Measurements from ENCODE around the gene TOX4.

The TOX4 gene

GRCh38 chr14:21503376-21503775, 26.4 kb downstream of the TOX4 start:
- FAIRE-seq = no peak

DNA sequence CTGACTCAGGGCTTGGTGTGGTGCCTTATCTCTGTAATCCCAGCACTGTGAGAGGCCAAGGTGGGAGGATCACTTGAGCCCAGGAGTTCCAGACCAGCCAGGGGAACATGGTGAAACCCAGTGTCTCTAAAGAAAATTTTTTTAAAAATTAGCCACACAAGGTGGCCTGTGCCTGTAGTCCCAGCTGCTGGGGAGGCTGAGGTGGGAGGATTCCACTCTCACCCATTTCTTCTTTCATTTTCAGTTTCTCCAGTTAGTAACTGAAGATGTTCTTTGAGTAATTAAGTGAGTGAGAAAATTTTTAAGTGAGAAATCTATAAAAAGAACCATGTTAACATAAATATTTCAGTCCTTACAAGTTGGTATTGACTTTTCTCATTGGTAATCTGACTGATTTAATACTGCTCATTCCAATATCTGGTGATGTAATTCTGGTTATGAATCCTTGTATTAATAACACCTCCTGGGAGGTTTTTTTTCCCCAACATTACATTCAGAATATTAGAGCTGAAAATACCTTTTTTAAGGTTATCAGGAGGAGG, 28.1 kb downstream of the TOX4 start:
- no peak for FAIRE-seq

DNA sequence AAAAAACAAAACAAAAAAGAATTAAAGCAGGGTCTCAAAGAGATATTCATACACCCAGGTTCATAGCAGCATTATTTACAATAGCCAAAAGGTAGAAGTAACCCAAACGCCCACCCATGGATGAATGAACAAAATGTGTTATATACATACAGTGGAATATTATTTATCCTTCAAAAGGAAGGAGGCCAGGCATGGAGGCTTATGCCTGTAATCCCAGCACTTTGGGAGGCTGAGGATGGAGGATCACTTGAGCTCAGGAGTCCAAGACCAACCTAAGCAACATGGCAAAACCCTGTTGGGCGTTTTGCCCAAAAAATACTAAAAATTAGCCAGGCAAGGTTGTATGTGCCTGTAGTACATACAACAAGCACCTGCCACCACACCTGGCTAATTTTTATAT, 29.6 kb downstream of the TOX4 start:
- no peak for FAIRE-seq

DNA sequence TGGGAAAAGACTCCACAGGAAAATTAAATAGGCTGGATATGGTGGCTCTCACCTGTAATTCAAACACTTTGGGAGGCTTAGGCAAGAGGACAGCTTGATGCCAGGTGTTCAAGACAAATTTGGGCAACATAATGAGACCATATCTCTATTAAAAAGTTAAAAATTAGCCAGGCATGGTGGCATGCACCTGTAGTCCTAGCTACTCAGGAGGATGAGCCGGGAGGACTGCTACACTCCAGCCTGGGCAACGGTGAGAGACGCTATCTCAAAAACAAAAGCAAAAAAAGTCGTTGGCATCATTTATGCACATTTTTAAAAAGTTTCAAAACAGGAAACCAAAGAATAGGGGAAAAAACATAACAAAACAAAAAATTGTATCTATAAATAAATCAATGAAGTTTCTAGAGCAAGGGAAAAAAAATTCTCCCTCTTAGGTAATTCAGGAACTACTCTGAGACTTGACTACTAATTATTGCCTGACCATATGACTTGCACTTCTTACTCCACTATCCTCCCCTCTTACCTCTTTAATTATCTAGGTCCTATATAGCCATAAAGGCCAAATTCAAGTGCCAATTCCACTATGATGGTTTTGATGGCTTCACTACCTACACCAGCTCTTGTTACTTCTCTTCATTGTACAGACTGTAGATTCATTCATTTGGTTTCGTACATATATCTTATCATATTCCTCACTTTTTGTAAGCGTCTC, 32.6 kb downstream of the TOX4 start:
- no peak for FAIRE-seq

- peak; percentile 82 for FAIRE-seq
Measured at GRCh38 chr14:21510735-21511657, 34.0 kb downstream of the TOX4 start, which contains the start of gene METTL3. Gene METTL3 (minus strand): TSS chr14:21511340. CDS start chr14:21511223, 117 bp downstream.

- no peak for FAIRE-seq
Measured at GRCh38 chr14:21514341-21514740, 37.3 kb downstream of the TOX4 start.

DNA sequence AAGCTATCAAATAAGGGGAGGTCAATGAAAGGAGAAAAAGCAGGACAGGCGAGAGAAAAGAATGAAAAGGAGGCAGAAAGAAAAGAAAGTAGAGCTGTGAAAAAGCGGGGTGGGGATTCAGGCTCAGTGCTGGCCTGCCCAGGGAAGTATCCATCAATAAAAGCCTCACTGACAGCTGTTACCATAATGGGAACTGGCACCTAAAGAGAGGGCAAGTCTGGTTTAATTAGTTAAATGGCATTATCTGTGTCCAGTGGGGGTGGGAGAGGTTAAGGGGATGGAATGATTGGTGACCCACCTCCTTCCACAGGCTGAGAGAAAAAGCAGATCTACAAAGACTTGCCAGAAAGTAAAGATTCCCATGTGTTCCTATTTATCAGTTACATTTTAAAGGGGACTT, 41.7 kb downstream of the TOX4 start:
- no peak for FAIRE-seq

DNA sequence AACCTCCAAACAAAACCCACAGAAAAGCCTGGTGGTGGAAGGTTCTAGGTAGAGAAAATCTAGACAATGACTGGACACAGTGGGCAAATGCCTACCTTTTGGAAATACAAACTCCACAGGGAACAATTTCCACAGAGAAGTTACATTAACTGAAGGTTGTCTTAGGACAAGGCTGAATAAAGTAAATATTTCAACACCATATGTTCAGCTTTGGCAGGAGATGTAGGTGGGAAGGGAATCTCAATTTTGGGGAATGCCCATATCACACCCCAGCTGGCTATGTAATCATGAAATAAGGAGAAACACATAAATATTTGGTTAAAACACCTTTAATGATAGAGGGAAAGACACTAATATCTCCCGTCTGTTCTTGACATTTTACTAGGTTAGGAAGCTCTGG, 43.8 kb downstream of the TOX4 start:
- FAIRE-seq = no peak

- FAIRE-seq = no peak
Measured at GRCh38 chr14:21521501-21521900, 44.5 kb downstream of the TOX4 start.

DNA sequence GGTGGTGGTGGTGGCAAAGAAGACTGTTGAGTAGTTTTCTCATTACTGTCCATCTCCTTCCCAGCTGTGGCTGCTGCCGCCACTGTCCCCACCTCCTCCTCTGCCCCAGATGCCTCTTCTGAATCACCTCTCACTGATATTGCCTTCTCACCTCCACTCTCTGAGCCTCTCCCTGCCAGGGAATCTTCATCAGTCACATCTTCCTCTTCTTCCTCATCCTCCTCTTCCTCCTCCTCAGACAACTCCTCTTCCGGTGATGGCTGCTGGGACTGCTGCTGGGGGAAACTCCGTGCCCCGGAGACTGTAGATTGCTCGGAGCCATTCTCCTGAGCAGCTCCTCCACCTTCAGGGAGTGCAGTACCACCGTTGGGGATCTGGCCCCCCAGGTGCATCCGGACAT, 46.2 kb downstream of the TOX4 start:
- no peak for FAIRE-seq

DNA sequence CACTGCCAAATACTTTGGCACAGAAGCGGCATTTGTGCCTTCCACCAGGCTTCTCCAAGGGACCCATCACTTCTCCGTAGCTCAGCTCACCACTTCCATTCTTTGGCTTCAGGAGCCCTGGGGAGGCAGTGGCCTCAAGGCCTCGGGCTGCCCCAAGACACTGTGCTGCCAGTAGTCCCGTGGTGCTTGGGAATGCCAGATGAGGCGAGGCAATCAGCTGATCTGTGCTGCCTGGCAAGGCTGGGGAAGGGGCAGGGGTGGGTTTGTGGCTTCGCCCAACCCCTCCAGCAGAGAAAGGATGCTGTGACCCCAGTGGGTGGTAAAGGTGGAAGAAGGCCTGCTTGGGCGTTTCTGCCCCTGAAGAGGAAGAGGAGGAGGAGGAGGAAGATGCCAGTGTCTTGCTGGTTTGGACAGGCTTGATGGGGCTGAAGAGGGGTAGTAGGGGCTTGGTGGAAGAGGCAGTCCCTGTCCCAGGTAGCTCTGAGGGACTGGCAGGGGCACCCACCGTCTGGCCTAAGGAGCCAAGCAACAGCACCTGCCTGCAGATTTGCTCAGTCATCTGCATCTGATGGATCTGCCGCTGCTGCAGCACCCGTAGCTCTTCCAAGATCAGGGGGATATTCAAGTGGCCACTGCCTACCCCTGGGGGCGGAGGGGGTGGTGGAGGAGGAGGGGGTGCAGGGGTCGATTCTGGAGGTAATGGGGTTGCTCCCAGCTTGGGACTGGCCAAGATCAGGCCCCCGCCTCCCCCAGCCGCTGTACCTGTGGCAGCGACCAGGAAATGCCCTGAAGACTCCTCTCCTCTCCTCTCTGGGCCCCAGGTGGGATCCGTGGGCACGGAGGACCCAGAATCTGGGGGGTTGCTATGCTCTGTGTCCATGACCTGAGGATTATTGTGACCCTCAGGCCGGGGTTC, 47.8 kb downstream of the TOX4 start:
- FAIRE-seq = no peak

GRCh38 chr14:21525571-21525961, 48.6 kb downstream of the TOX4 start:
- no peak for FAIRE-seq

DNA sequence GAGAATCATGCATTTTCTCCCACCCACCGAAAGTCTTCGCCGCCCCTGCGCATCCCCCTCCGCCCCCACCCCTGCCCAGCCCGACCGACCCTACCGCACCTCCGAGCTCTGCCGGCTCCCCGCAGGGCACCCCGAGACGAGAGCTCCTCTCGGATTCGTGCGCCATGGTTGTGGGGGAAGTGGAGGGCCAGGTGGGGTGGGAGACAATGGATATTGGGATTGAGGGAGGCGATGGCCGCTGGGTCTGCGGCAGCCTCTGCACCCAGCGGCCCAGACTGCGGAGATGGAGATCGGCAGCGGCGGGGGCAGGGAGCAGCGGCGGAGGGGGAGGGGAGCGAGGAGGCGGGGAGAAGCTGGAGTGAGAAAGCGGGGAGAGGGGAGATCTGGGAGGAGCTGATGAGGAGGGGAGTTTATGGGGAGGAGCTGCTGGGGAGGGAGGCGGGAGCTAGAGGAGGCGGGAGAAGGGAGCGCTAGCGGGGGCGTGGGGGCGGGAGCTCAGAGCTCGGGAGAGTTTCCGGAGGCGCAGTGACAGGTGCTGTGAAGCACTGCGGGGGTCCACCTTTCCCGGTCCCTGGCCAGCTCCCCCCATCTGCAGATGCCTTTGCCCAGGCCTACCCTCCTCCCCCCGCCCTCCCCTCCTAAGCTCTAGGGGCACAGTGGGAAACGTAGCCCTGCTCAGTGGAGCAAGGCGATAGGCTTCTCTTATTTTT, 49.1 kb downstream of the TOX4 start, which contains the start of gene SALL2:
SALL2 (minus strand) TSS at position 385 of the 710 bp plus-strand sequence; CDS start at position 166, 219 bp downstream.
- no peak for FAIRE-seq

- no peak for FAIRE-seq
Measured at GRCh38 chr14:21526672-21527317, 49.8 kb downstream of the TOX4 start.

DNA sequence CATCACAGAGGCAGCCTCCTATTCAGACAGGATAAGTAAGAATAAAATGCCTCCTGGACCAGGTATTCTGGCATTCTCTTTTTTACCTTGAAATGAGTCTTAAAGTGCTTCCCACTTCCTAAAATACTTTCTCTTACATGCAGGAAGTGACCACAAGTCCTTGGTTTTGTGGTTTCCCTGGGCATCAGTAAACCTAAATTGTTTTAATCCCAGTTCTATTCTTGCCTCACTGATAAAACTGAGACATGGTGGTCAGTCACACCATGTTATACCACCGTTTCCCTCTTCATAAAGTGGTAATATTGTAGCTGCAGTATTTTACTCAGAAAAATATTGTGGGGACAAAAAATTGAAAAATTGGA, 50.3 kb downstream of the TOX4 start:
- no peak for FAIRE-seq

GRCh38 chr14:21528381-21529348, 51.7 kb downstream of the TOX4 start:
- FAIRE-seq = no peak

DNA sequence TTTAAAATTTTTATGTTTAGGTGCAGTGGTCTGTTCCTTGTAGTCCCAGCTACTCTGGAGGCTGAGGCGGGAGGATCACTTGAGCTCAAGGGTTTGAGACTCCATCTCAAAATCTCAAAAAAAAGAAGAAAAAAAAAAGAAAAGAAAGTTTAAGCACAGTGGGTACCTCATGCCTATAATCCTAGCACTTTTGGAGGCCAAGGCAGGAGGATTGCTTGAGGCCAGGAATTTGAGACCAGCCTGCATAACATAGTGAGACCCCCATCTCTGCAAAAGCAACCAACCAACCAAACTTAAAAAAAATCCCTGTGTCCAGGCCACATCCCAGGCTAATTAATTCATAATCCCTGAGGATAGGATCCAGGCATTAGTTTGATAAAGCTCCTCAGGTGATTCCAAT, 52.5 kb downstream of the TOX4 start:
- FAIRE-seq = no peak

- FAIRE-seq = no peak
Measured at GRCh38 chr14:21533294-21533693, 56.3 kb downstream of the TOX4 start.

DNA sequence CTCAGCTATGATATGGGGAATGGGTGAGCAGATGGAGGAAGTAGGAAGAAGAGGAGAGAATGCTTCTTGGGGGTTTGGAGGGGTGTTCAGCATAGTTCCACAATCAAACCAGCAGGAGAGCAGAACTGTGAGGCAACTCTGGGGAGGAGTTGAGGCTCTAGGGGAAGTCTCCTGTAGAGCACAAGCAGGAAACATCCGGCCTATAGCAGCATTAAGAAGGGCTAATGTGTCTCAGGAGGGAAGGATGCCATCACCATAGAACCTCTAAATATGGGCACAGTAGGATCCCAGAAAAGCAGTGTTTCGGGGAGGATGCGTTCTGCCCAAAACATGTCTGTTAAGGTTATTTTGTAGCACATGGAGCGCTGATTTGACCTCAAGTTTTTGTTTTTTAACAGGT, 57.6 kb downstream of the TOX4 start:
- FAIRE-seq = no peak

Measured in islet of Langerhans (tissue), 1 donor.